IgD-negative memory B cell (primary cell): Measurements from ENCODE around the gene SRD5A2. TPM values are rescaled to one million over a fixed set of nuclear protein-coding genes. Genes with fewer than 3 reads are reported as not detected.
"Not testable (repeated sequence)": the region's sequence is repeated elsewhere in the genome, so short reads cannot be mapped to it uniquely, and the experiment has no call there.

Experiments used
- H3K27ac Mint-ChIP-seq, 3 donors: one replicate each; pipeline ENCODE4 v1.8.0; 2020 to 2022; ENCODE audit warnings: mild to moderate bottlenecking in 3 of 3, mixed read lengths in 3 of 3, moderate library complexity in 1 of 3
- H3K27me3 Mint-ChIP-seq: one replicate; pipeline ENCODE4 v1.8.0; 2021; ENCODE audit warnings: mixed read lengths
- H3K36me3 Mint-ChIP-seq: one replicate; pipeline ENCODE4 v1.8.0; 2020; ENCODE audit warnings: mild to moderate bottlenecking, mixed read lengths
- H3K4me1 Mint-ChIP-seq, 3 donors: one replicate each; pipeline ENCODE4 v1.8.0; 2020 to 2022; ENCODE audit warnings: mixed read lengths in 3 of 3, mild to moderate bottlenecking in 1 of 3
- H3K4me3 Mint-ChIP-seq, 4 donors: one replicate each; pipeline ENCODE4 v1.8.0; 2020 to 2022; ENCODE audit warnings: mild to moderate bottlenecking in 4 of 4, mixed read lengths in 4 of 4, moderate library complexity in 3 of 4
- H3K9me3 Mint-ChIP-seq, 3 donors: one replicate each; pipeline ENCODE4 v1.8.0; 2020 to 2021; ENCODE audit warnings: mixed read lengths in 3 of 3, mild to moderate bottlenecking in 1 of 3
- polyA plus RNA-seq: library from polyadenylated mRNA; unstranded; fragments of 300-500 nt; fragmentation: Illumina TruSeq; gene quantifications from one replicate; pipeline ENCODE4 v1.2.3, GENCODE V29; 2021

The SRD5A2 gene
- polyA plus RNA-seq, 1 donor from 2014 or later, result not detected

GRCh38 chr2:31522786-31523185 is 58.0 kb downstream of the SRD5A2 start:
- Mint-ChIP-seq H3K27ac (no peak overlapping the region), H3K36me3 (no peaks in the 10 kb centered on the region), H3K4me3 (no peak overlapping the region), H3K27me3 (peaks cover 9% of the 10 kb centered on the region), H3K9me3 (no peaks in the 10 kb centered on the region), H3K4me1 (no peaks in the 10 kb centered on the region)

- no peaks in the 10 kb centered on the region for H3K9me3 Mint-ChIP-seq
- peak overlapping the region in 1 of 4 donors; percentile 28 for H3K4me3 Mint-ChIP-seq
- H3K36me3 Mint-ChIP-seq, result no peaks in the 10 kb centered on the region
- H3K27ac Mint-ChIP-seq, result no peak overlapping the region
- H3K27me3 Mint-ChIP-seq, result peaks cover 8% of the 10 kb centered on the region
- no peaks in the 10 kb centered on the region for H3K4me1 Mint-ChIP-seq
Measured at GRCh38 chr2:31517442-31518203, 63.1 kb downstream of the SRD5A2 start.

GRCh38 chr2:31515586-31515985 is 65.2 kb downstream of the SRD5A2 start:
- H3K27ac Mint-ChIP-seq, result no peak overlapping the region
- H3K36me3 Mint-ChIP-seq, result no peaks in the 10 kb centered on the region
- H3K27me3 Mint-ChIP-seq, result peaks cover 6% of the 10 kb centered on the region
- no peak overlapping the region for H3K4me3 Mint-ChIP-seq
- no peaks in the 10 kb centered on the region for H3K9me3 Mint-ChIP-seq
- no peaks in the 10 kb centered on the region for H3K4me1 Mint-ChIP-seq

- H3K9me3 Mint-ChIP-seq, result no peaks in the 10 kb centered on the region
- H3K36me3 Mint-ChIP-seq, result no peaks in the 10 kb centered on the region
- H3K4me1 Mint-ChIP-seq, result no peaks in the 10 kb centered on the region
- no peak overlapping the region for H3K4me3 Mint-ChIP-seq
- no peak overlapping the region for H3K27ac Mint-ChIP-seq
- H3K27me3 Mint-ChIP-seq, result peaks cover 4% of the 10 kb centered on the region
Measured at GRCh38 chr2:31513553-31513952, 67.2 kb downstream of the SRD5A2 start.

GRCh38 chr2:31511376-31511775 is 69.4 kb downstream of the SRD5A2 start:
- no peaks in the 10 kb centered on the region for H3K4me1 Mint-ChIP-seq
- no peak overlapping the region for H3K4me3 Mint-ChIP-seq
- no peaks in the 10 kb centered on the region for H3K9me3 Mint-ChIP-seq
- no peaks in the 10 kb centered on the region for H3K36me3 Mint-ChIP-seq
- H3K27ac Mint-ChIP-seq, result no peak overlapping the region
- peaks cover 2% of the 10 kb centered on the region for H3K27me3 Mint-ChIP-seq

- Mint-ChIP-seq H3K9me3 (no peaks in the 10 kb centered on the region), H3K36me3 (no peaks in the 10 kb centered on the region), H3K27ac (no peak overlapping the region), H3K4me3 (no peak overlapping the region), H3K4me1 (no peaks in the 10 kb centered on the region), H3K27me3 (peaks cover 6% of the 10 kb centered on the region)
Measured at GRCh38 chr2:31505111-31505510, 75.6 kb downstream of the SRD5A2 start.

GRCh38 chr2:31504311-31504710 is 76.4 kb downstream of the SRD5A2 start:
- Mint-ChIP-seq H3K27me3 (peaks cover 6% of the 10 kb centered on the region), H3K36me3 (no peaks in the 10 kb centered on the region), H3K9me3 (no peaks in the 10 kb centered on the region), H3K4me3 (no peak overlapping the region), H3K4me1 (no peaks in the 10 kb centered on the region), H3K27ac (no peak overlapping the region)

GRCh38 chr2:31496451-31496874 is 84.3 kb downstream of the SRD5A2 start:
- not testable (repeated sequence) for H3K27ac Mint-ChIP-seq, H3K36me3 Mint-ChIP-seq
- H3K4me3 Mint-ChIP-seq, result peak overlapping the region in 2 of 4 donors; percentile 65 to 72

GRCh38 chr2:31489339-31489738 is 91.4 kb downstream of the SRD5A2 start:
- not testable (repeated sequence) for H3K27ac Mint-ChIP-seq, H3K4me1 Mint-ChIP-seq, H3K9me3 Mint-ChIP-seq, H3K4me3 Mint-ChIP-seq, H3K36me3 Mint-ChIP-seq
- peaks cover 25% of the 10 kb centered on the region for H3K27me3 Mint-ChIP-seq

More at GRCh38 chr2:31496451-31496874, 84.3 kb downstream of the SRD5A2 start:
- not testable (repeated sequence) for H3K4me1 Mint-ChIP-seq, H3K9me3 Mint-ChIP-seq, H3K27me3 Mint-ChIP-seq

- H3K4me3 Mint-ChIP-seq, result no peak overlapping the region
- H3K27me3 Mint-ChIP-seq, result peaks cover 17% of the 10 kb centered on the region
- peaks cover 0 to 5% (median 2%) of the 10 kb centered on the region in 3 donors for H3K9me3 Mint-ChIP-seq
- no peak overlapping the region for H3K27ac Mint-ChIP-seq
- no peaks in the 10 kb centered on the region for H3K4me1 Mint-ChIP-seq
- H3K36me3 Mint-ChIP-seq, result peaks cover 1% of the 10 kb centered on the region
Measured at GRCh38 chr2:31483246-31483645, 97.5 kb downstream of the SRD5A2 start.

- Mint-ChIP-seq H3K9me3 (peaks cover 0 to 4% (median 1%) of the 10 kb centered on the region in 3 donors), H3K4me1 (no peaks in the 10 kb centered on the region), H3K4me3 (no peak overlapping the region), H3K36me3 (no peaks in the 10 kb centered on the region), H3K27ac (no peak overlapping the region), H3K27me3 (peaks cover 23% of the 10 kb centered on the region)
Measured at GRCh38 chr2:31476511-31477180, 104.1 kb downstream of the SRD5A2 start.

- no peak overlapping the region for H3K4me3 Mint-ChIP-seq
- no peaks in the 10 kb centered on the region for H3K36me3 Mint-ChIP-seq
- no peaks in the 10 kb centered on the region for H3K4me1 Mint-ChIP-seq
- H3K9me3 Mint-ChIP-seq, result peaks cover 0 to 1% (median 0%) of the 10 kb centered on the region in 3 donors
- no peak overlapping the region for H3K27ac Mint-ChIP-seq
- peaks cover 20% of the 10 kb centered on the region for H3K27me3 Mint-ChIP-seq
Measured at GRCh38 chr2:31475692-31476091, 105.0 kb downstream of the SRD5A2 start.

- no peak overlapping the region for H3K27ac Mint-ChIP-seq
- H3K27me3 Mint-ChIP-seq, result peaks cover 19% of the 10 kb centered on the region
- no peak overlapping the region for H3K4me3 Mint-ChIP-seq
- H3K9me3 Mint-ChIP-seq, result peaks cover 0 to 1% (median 1%) of the 10 kb centered on the region in 3 donors
- H3K36me3 Mint-ChIP-seq, result no peaks in the 10 kb centered on the region
- no peaks in the 10 kb centered on the region for H3K4me1 Mint-ChIP-seq
Measured at GRCh38 chr2:31474296-31474695, 106.4 kb downstream of the SRD5A2 start.
